ENCODE measurements around the gene MCC.
"Not testable (repeated sequence)": the region's sequence is repeated elsewhere in the genome, so short reads cannot be mapped to it uniquely, and the experiment has no call there.

MCC gene

DNA sequence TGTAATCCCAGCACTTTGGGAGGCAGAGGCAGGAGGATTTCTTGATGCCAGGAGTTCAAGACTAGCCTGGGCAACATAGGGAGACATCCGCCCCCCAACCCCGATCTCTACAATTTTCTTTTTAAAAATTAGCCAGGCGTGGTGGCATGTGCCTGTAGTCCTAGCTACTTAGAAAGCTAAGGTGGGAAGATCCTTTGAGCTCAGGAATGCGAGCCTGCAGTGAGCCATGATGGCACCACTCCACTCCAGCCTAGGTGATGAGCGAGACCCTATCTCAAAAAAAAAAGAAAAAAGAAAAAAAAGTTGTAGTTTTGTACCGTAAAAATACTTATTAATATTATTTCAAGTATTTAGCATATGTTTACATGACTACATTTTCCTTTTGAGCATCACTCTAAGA lies 82.7 kb downstream of the MCC start:
- TF ChIP-seq, protein P1, sequence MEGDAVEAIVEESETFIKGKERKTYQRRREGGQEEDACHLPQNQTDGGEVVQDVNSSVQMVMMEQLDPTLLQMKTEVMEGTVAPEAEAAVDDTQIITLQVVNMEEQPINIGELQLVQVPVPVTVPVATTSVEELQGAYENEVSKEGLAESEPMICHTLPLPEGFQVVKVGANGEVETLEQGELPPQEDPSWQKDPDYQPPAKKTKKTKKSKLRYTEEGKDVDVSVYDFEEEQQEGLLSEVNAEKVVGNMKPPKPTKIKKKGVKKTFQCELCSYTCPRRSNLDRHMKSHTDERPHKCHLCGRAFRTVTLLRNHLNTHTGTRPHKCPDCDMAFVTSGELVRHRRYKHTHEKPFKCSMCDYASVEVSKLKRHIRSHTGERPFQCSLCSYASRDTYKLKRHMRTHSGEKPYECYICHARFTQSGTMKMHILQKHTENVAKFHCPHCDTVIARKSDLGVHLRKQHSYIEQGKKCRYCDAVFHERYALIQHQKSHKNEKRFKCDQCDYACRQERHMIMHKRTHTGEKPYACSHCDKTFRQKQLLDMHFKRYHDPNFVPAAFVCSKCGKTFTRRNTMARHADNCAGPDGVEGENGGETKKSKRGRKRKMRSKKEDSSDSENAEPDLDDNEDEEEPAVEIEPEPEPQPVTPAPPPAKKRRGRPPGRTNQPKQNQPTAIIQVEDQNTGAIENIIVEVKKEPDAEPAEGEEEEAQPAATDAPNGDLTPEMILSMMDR (IDR thresholded peaks at IDR 0.05; ENCODE audit: low read depth, low read length) = no peak
- no peak for DNase-seq (ENCODE audit: low read depth in 2 of 2)
- H3K4me3 ChIP-seq (replicated peaks in 1 of 2; ENCODE audit: low read depth in 2 of 2, low read length in 2 of 2) = no peak overlapping the region

DNA sequence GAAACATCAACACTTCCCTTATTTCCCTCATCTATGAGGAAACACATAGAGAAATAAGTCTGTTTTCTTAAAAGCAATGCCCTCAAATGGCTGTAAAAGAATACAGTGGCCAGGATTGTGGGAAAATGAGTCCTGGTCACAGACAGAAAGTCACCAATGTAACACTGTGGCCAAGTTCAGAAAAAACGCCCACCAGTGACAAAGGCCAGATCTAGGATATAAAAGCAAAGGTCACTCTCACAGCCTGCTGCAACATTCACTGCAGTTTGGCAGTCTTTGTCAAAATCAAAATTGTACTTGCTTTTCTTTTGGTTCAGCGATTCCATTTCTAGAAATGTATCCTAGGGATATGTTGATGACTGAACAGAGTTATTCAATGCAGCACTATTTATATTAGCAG lies 84.0 kb downstream of the MCC start:
- no peak overlapping the region for H3K4me3 ChIP-seq (replicated peaks in 1 of 2; ENCODE audit: low read depth in 2 of 2, low read length in 2 of 2)
- TF ChIP-seq, protein P1 (IDR thresholded peaks at IDR 0.05; ENCODE audit: low read depth, low read length) = no peak
- no peak for DNase-seq (ENCODE audit: low read depth in 2 of 2)

DNA sequence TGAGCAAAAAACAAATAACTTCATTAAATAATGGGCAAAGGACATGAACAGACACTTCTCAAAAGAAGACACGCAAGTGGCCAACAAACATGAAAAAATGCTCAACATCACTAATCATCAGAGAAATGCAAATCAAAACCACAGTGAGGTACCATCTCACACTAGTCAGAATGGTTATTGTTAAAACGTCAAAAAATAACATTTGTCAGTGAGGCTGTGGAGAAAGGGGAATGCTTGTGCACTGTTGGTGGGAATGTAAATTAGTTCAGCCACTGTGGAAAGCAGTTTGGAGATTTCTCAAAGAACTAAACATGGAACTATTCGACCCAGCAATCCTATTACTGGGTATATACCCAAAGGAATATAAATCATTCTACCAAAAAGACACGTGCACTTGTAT lies 90.3 kb downstream of the MCC start:
- not testable (repeated sequence) for H3K4me3 ChIP-seq (replicated peaks in 1 of 2; ENCODE audit: low read depth in 2 of 2, low read length in 2 of 2); DNase-seq (ENCODE audit: low read depth in 2 of 2)

DNA sequence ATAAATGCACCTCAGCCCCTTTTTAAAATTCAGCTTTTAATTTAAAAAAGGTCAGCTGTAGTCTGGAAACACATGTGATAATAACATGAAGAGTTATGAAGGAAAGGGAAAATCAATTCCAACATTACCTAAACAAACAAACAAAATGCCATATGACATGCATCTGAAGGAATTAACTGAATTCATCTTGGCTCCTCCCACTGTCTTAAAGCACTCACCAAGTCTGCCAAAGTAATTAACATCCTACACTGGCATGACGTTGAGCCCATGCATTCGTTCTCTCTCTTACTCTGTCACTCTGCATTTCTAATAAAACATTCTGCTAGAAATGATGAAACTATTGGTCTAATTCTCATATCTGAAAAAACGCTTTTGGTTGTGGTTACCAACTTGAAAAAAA lies 91.2 kb downstream of the MCC start:
- peak in 1 of 2 donors; percentile 10 for DNase-seq (ENCODE audit: low read depth in 2 of 2)
- TF ChIP-seq, protein P1 (IDR thresholded peaks at IDR 0.05; ENCODE audit: low read depth, low read length) = no peak
- no peak overlapping the region for H3K4me3 ChIP-seq (replicated peaks in 1 of 2; ENCODE audit: low read depth in 2 of 2, low read length in 2 of 2)

DNA sequence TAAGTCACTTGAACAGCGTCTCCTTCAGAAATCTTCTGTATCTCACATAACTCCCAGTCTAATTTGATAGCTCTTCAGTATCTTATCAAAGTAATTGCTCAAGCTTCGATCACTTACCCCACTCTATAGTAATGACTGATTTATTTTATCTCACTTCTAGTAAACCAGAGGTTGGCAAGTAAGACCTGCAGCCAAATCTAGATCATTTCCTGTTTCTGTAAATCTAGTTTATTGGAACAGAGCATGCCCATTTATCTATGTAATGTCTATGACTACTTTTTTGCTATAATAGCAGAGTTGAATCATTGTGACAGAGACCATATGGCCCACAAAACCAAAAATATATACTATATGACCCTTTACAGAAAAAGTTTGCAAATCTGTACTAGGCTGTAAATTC lies 93.6 kb downstream of the MCC start:
- H3K4me3 ChIP-seq (replicated peaks in 1 of 2; ENCODE audit: low read depth in 2 of 2, low read length in 2 of 2) = no peak overlapping the region
- no peak for DNase-seq (ENCODE audit: low read depth in 2 of 2)
- TF ChIP-seq, protein P1 (IDR thresholded peaks at IDR 0.05; ENCODE audit: low read depth, low read length) = no peak

DNA sequence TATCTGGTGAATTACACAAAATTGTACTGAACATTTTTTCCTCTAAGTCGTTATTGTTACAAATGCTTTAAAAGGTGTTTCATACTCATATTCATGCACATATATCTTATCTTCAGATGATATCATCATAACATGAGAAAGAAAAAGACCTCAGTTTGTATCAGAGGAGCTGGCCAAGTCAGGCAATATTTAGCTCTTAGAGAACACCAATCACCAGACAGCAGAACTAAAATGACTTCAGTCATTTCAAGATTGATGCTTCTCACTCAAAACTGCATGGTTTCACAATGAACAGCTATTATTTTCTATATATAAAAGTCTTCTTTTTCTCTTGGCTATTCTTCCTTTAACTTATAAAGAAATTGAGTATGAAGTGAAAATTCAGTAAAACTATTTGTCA lies 98.0 kb downstream of the MCC start:
- no peak for DNase-seq (ENCODE audit: low read depth in 2 of 2)
- TF ChIP-seq, protein P1 (IDR thresholded peaks at IDR 0.05; ENCODE audit: low read depth, low read length) = no peak
- no peak overlapping the region for H3K4me3 ChIP-seq (replicated peaks in 1 of 2; ENCODE audit: low read depth in 2 of 2, low read length in 2 of 2)

DNA sequence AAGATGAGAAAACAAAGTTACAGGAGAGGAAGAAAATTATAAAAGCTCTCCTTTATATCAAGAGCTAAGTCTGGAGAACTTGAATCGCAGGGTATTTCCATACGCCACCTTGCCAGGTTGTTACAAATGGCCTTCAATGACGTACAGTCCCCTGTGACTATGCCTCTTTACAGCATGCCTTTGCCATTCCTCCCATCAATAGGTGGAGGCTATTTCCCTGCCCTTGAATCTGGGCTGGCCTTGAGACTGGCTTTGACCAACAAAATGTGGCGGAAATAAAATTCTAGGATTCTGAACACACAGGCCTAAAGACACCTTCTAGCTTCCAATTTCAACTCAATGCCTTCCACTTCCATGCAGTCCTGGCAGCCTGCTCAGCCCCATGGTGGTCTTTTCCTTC lies 99.1 kb downstream of the MCC start:
- no peak for DNase-seq (ENCODE audit: low read depth in 2 of 2)
- no peak overlapping the region for H3K4me3 ChIP-seq (replicated peaks in 1 of 2; ENCODE audit: low read depth in 2 of 2, low read length in 2 of 2)
- TF ChIP-seq, protein P1 (IDR thresholded peaks at IDR 0.05; ENCODE audit: low read depth, low read length) = no peak

Data from cardiac fibroblast (primary cell).